ENCODE results near the gene MINDY4.

Gene MINDY4

DNA sequence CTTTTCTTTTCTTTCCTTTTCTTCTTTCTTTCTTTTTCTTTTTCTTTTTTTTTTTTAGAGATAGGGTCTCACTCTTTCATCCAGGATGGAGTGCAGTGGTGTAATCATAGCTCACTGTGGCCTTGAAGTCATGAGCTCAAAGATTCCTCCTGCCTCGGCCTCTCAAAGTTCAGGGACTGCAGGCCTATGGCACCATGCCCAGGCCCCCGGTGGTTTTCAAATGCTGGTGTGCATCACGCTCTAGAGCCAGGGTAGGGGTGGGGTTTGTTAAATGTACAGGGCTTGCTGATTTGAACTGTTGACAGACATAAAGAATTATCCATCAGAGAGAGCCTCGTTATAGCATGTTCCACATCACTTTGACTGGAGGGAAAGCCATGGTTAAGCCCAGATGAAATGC, 5.8 kb downstream of the MINDY4 start:
- TF ChIP-seq GATA2 (IDR thresholded peaks at IDR 0.05; ENCODE audit: low read depth, low read length): no peak
- TF ChIP-seq GATA3 (IDR thresholded peaks at IDR 0.05; ENCODE audit: low read depth, low read length): no peak

DNA sequence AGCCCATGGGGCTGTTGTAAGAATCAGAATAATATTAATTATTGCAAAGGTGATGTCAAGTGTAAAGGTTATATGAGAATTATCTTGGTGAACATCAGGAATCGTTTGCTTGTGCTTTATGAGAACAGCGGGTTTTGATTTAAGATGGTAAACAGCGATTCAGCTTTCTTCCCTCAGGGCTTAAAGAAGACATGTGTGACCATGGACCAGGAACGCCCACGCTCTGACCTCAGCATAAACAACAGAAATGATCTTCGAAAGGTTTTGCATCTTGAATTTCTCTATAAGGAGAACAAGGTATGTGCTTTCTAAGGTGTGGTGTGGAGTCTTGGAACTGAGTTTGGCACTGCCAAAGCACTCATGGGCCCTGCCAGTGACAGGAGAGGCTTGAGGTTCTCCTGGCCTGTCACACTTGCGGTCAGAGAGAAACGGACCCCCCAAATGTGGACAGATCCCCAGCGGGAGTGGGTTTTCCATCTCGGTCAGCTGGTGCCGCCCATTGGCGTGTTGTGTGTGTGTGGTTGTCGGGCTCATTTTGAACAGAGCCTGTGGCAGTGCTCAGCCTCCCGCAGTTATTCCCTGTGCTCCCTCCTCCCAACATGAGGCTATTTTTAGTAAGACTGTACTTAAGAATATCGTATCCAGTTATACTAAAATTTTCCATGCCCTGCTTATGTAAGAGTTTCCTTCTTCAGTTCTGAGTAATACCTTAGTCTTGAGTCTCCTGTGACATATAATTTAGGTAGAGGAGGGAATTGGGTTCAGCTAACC, 7.2 kb downstream of the MINDY4 start:
- TF ChIP-seq GATA3 (IDR thresholded peaks at IDR 0.05; ENCODE audit: low read depth, low read length) (no peak), GATA2 (IDR thresholded peaks at IDR 0.05; ENCODE audit: low read depth, low read length) (no peak)

DNA sequence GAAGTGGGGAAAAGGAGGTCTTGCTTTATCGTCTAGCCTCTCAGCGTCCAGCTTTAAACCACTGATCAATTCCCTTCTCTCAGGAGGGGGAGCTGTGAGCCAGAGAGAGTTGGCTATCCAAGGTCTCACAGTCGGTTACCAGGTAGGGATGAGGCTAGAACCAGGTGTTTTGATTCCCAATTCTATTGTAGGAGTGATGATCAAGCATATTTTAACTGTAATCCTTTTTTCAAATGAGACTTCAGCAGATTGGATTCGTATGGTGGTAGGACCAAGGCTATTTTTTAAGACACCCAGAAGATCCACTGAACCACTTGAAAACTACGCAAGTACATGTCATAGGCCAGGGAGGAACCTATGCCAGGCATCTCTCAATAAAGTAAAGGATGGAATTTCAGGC, 8.4 kb downstream of the MINDY4 start:
- no peak for TF ChIP-seq GATA2 (IDR thresholded peaks at IDR 0.05; ENCODE audit: low read depth, low read length)
- TF ChIP-seq GATA3 (IDR thresholded peaks at IDR 0.05; ENCODE audit: low read depth, low read length): no peak

DNA sequence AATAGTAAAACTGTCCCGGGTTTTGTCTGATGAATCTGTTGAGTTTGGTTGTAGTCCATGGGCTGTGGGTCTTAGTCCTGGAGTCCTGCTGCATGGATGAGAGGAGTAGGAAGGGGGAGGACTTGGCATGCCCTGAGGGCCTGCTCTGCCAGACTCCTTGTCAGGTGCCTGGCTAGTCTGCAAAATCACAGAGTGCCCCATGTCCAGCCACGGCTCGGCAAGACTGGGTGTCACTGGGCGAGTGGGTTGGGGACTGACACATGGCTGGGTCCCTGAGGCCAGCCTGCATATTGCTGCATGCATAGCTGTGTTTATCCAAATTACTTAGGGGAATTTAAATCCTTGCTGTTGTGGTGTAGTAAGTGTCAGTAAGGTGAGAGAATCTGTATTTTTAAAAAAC, 9.7 kb downstream of the MINDY4 start:
- TF ChIP-seq GATA2 (IDR thresholded peaks at IDR 0.05; ENCODE audit: low read depth, low read length): no peak
- TF ChIP-seq GATA3 (IDR thresholded peaks at IDR 0.05; ENCODE audit: low read depth, low read length): no peak

DNA sequence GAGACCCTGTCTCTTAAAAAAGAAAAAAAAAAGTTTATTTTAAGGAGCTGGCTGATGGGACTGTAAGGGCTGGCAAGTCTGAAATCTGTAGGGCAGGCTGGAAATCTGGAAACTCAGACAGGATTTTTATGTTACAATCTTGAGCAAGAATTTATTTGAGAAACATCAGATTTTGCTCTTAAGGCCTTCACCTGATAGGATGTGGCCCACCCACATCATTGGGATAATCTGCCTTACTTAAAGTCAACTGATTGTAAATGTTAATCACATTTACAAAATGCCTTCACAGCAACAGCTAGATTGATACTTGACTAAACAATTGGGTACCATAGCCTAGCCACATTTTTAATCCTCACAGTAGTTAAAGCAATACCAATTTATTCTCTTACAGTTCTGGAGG, 11.5 kb downstream of the MINDY4 start:
- no peak for TF ChIP-seq GATA2 (IDR thresholded peaks at IDR 0.05; ENCODE audit: low read depth, low read length)
- no peak for TF ChIP-seq GATA3 (IDR thresholded peaks at IDR 0.05; ENCODE audit: low read depth, low read length)

DNA sequence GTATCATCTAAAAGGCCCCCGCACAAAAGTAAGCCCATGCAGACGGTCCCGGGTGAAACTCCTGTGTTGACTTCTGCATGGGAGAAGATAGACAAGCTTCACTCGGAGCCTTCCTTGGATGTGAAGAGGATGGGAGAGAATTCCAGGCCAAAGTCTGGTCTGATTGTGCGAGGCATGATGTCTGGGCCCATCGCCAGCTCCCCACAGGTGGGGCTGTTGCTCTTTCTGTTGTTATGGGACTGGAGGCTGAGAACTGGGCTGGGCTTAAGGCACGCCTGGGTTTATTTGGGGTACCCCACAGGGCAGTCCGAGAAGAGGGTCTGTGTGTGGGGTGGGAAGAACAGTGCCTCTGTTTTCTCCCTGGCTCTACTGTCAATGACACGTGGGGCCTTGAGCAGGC, 14.6 kb downstream of the MINDY4 start:
- TF ChIP-seq GATA3 (IDR thresholded peaks at IDR 0.05; ENCODE audit: low read depth, low read length): no peak

DNA sequence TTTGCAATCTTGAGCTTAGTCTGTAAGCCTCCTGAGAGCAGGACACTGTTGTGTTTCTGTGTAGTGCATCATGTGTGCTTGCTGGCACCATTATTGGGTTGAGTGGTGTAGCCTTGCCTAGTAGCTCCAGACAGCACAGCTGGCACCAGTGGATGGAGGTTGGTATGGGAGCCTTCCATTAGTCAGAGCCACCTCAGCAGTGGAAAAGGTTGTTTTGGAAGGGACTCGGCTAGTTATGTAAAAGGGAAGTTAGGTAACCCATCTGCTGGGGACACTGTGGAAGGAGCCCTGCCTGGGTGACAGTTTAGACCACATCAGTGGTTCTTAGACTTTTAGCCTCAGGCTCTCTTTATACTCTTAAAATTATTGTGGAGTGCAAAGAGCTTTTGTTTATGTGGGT, 16.3 kb downstream of the MINDY4 start:
- TF ChIP-seq GATA2 (IDR thresholded peaks at IDR 0.05; ENCODE audit: low read depth, low read length) (no peak), GATA3 (IDR thresholded peaks at IDR 0.05; ENCODE audit: low read depth, low read length) (no peak)

DNA sequence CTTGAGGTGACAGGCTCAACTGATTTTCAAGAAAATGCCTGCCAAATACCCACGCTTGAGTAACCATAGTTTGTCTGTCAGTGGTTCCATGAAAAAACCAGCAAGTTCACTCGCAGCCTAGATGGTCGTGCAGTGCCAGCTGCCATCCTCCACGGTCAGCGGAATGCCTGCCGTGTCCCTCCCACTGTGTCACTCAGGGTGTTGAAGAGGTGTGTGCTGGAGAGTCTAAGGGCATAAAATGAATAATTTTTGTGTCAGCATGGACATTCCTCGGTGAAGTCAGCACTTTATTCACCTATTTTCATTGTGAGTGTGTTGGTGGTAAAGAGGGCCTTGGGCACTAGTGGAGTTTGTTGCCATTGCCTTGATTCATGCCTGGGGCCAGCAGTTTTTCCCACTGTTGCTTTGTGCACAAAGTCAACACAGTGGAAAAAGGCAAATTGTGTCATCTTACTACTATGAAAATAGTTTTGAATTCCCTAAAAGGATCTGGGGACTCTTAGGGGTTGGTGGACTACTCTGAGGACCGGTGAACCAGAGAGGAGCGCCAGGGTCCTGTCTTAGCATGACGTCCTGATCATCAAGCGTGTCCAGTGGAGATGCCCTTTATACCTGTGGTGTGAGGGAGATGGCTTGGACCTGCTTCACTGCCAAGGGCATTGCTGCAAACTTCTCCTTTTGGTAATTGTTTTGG, 17.6 kb downstream of the MINDY4 start:
- TF ChIP-seq GATA2 (IDR thresholded peaks at IDR 0.05; ENCODE audit: low read depth, low read length): no peak
- TF ChIP-seq GATA3 (IDR thresholded peaks at IDR 0.05; ENCODE audit: low read depth, low read length): no peak

DNA sequence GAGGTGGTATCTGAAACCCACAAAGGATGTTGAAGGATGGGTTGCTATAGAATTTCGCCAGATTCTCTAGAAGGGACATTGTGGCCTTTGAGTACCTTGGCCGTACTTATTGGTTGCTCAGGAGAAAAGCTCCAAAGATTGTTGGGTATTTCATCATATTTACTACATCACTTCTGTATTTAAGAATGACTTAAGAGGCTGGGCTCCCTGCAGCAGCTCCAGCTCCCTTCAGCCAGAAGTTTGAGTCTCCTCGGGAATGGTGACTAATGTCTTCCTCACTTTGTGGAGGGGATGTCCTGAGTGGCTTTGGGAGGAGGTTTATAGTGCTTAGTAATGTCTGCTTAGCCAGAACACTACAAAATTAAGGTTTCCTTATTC, 18.1 kb downstream of the MINDY4 start:
- no peak for TF ChIP-seq GATA3 (IDR thresholded peaks at IDR 0.05; ENCODE audit: low read depth, low read length)
- TF ChIP-seq GATA2 (IDR thresholded peaks at IDR 0.05; ENCODE audit: low read depth, low read length): no peak

DNA sequence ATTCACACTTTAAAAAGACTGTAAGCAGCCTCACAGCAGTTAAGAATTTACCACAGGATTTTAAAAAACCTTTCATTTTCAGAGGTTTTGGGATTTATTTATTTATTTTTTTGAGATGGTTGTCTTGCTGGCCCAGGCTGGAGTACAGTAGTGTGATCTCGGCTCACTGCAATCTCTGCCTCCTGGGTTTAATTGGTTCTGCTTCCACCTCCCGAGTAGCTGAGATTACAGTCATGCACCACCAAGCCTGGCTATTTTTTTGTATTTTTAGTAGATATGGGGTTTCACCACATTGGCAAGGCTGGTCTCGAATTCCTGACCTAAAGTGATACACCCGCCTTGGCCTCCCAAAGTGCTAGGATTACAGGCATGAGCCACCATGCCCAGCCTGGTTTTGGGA, 19.1 kb downstream of the MINDY4 start:
- no peak for TF ChIP-seq GATA2 (IDR thresholded peaks at IDR 0.05; ENCODE audit: low read depth, low read length)
- no peak for TF ChIP-seq GATA3 (IDR thresholded peaks at IDR 0.05; ENCODE audit: low read depth, low read length)

DNA sequence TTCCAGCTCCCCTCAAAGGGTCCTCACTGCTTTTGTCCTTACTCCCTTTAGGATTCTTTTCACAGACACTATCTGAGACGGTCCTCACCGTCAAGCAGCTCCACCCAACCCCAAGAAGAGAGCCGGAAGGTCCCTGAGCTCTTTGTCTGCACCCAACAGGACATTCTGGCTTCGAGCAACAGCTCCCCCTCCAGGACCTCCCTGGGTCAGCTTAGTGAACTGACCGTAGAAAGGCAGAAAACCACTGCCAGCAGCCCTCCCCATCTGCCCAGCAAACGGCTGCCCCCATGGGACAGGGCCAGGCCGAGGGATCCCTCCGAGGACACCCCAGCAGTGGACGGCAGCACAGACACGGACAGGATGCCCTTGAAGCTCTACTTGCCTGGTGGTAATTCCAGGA, 19.9 kb downstream of the MINDY4 start:
- no peak for TF ChIP-seq GATA3 (IDR thresholded peaks at IDR 0.05; ENCODE audit: low read depth, low read length)
- TF ChIP-seq GATA2 (IDR thresholded peaks at IDR 0.05; ENCODE audit: low read depth, low read length): no peak

DNA sequence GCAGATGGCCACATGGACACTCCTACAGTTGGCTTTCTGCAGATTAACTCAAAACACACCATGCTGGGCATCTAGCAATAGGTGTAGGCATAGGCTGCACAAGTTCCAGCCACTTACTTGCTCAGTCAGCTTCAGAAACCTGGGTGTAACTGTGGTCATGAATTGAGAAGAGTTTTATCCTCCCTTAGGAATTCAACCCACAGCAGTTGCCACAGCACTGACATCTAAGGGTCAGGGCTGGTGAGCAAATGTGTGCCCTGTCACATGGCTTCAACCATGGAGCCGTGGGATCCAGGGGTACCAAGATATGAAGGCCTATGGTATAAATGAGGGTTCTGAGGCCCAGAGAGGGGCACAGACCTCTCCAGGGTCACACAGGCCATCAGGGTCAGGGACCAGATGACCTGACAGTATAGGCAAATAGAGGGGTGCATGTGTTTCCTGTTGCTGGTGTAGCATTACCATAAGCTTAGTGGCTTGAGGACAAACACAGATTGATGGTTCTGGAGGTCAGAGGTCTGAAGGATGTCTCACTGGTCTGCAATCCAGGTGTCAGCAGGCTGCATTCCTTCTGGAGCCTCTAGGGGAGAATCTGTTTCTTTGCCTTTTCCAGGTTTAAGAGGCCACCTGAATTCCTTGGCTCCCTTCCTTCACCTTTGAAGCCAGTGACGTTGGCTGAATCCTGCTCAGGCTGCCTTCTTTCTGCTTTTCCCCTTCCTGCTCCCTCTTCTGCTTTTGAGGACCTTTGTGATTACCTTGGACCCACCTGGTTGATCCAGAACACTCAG, 24.1 kb downstream of the MINDY4 start:
- TF ChIP-seq GATA2 (IDR thresholded peaks at IDR 0.05; ENCODE audit: low read depth, low read length): no peak
- no peak for TF ChIP-seq GATA3 (IDR thresholded peaks at IDR 0.05; ENCODE audit: low read depth, low read length)

DNA sequence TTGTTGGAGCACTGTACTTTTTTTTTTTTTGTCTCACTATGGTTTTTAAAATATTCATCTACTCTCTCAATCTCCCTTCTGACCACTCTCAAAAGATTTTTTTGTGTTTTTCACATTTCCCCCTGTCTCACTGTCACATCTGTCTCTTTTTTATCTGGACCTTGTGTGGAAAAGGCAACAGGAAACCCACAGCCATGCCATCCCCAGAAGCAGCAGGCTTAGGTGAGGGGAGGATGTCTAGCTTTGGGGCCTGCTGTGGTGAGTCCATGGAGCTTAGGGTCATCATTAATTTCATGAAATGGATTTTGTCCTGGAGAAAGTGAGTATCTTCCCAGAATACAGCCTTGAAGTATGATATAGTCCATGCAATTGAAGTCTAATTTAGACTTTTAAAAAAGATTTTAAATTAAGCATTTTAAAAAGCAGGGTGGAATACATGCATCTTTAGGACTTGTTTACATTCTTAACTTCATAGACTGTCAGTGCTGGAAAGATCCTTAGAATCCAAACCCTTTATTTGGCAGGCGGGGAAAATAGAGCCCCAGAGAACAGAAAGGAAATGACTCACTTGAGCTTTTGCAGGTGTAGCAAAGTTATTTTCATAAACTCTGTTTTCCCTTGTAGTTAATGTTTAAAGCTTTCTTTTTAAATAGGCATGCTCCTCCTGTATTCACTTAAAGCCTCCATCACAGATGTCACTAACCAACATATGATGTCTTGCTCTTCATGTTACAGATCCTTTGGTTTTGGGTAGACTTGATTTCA, 25.1 kb downstream of the MINDY4 start:
- TF ChIP-seq GATA3 (IDR thresholded peaks at IDR 0.05; ENCODE audit: low read depth, low read length) (no peak), GATA2 (IDR thresholded peaks at IDR 0.05; ENCODE audit: low read depth, low read length) (no peak)

Measured in SH-SY5Y (cell line).